Ectodermal cell (in vitro differentiated cells): ENCODE measurements around the gene TMEM132C.

Source experiments
- H3K27ac ChIP-seq: 2 replicates; pipeline ENCODE4 v1.7.0; 2013; ENCODE audit warnings: mild to moderate bottlenecking, low read depth, low read length; ENCODE audit not compliant: insufficient read depth, poor library complexity, severe bottlenecking
- H3K27me3 ChIP-seq: 2 replicates; pipeline ENCODE4 v1.7.0; 2013; ENCODE audit warnings: mild to moderate bottlenecking, low read length; ENCODE audit not compliant: insufficient read depth, control insufficient read depth, poor library complexity, severe bottlenecking
- H3K36me3 ChIP-seq: one replicate; pipeline ENCODE4 v1.7.0; 2013; ENCODE audit warnings: low read length; ENCODE audit not compliant: control insufficient read depth, insufficient read depth
- H3K4me1 ChIP-seq: one replicate; pipeline ENCODE4 v1.7.0; 2013; ENCODE audit warnings: low read length; ENCODE audit not compliant: control insufficient read depth, insufficient read depth
- H3K4me3 ChIP-seq: 2 replicates; pipeline ENCODE4 v1.7.0; 2013; ENCODE audit warnings: low read depth, low read length, control low read depth; ENCODE audit not compliant: insufficient read depth
- H3K9me3 ChIP-seq: 2 replicates; pipeline ENCODE4 v1.7.0; 2013; ENCODE audit warnings: mild to moderate bottlenecking, low read length, moderate library complexity; ENCODE audit not compliant: control insufficient read depth
- WGBS, 2 experiments: methylation state at CpG; one replicate each; pipeline ENCODE4 v1.1.7; 2013; ENCODE audit warnings: missing lambda C conversion rate in 2 of 2; 5-methylcytosine and 5-hydroxymethylcytosine counted together

TMEM132C gene

DNA sequence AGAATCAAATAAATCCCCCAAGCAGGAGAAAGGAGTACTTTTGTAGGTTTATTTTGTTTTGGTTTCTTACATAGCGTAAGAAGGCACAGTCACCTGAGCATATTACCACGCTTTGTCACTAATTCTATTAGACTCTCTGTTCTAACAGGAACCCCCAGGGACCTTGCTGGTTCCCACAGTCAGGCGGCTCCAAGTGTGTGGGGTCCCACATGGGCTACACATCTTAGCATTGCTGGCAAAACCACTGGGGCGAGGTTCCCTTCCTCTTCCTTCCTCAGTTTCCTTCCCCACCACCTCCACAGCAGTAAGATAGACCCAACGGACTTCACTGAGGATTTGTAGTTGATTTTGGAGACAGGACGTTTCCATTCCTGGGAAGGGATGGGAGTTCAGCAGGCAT, 49.1 kb downstream of the TMEM132C start:
- Histone ChIP-seq H3K27ac (no peak overlapping the region), H3K27me3 (no peaks in the 10 kb centered on the region), H3K36me3 (peaks cover under 1% of the 10 kb centered on the region), H3K4me1 (peaks cover 33% of the 10 kb centered on the region), H3K9me3 (no peaks in the 10 kb centered on the region), H3K4me3 (no peak overlapping the region)
- 90 to 92% methylated on average over 6 of the region's 6 CpGs for WGBS, 2 experiments

DNA sequence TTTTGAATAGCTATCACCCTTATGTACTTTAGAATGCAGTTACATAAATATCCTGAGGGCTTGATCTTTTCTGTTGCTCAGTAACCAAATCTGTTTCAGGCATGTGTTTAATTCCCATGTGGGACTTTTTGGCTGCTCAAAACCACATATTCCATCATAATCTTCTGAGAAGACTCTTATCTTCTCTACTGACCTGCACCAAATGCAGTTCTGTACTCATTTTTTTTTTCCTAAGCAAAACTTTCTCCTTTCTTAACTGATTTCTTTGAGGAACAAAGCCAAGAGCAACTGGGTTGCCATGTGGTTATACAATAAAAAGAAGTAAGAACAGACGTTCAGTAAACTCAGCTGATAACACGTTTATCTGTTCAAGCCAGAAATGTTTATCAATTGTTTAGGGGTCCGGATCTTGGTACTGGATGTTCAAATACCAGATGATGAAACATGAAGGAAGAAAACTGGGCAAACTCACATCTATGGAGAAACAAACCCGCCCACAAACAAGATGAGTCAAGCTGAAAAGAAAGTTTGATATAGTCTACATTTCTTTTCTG, 50.1 kb downstream of the TMEM132C start:
- Histone ChIP-seq H3K9me3 (no peaks in the 10 kb centered on the region), H3K36me3 (peaks cover 10% of the 10 kb centered on the region), H3K4me1 (peaks cover 33% of the 10 kb centered on the region), H3K27ac (no peak overlapping the region), H3K27me3 (no peaks in the 10 kb centered on the region), H3K4me3 (no peak overlapping the region)
- 96% methylated on average over 3 to 4 of the region's 4 CpGs for WGBS, 2 experiments

DNA sequence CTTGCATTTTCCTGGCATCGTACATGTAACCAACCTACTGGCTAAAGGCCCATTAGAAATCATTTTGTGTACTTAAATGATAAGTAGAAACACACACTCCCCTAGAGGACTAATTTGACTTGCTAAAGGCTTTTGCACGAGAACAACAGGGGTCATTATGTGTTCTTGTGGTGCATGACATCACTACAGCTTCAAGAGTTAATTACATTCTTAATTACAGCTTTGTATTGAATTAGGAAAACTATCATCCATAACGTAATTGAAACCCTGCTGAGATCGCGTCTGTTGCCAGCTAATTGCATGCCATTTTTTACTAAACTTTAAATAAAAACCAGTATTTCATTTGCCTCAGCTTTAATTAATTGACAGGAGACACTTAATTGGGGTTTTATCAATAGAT, 51.4 kb downstream of the TMEM132C start:
- H3K4me3 ChIP-seq, result no peak overlapping the region
- H3K36me3 ChIP-seq, result peaks cover 11% of the 10 kb centered on the region
- peaks cover 29% of the 10 kb centered on the region for H3K4me1 ChIP-seq
- H3K9me3 ChIP-seq, result no peaks in the 10 kb centered on the region
- whole genome bisulfite sequencing, 2 experiments, result 74 to 89% methylated on average over 3 to 5 of the region's 5 CpGs
- H3K27me3 ChIP-seq, result no peaks in the 10 kb centered on the region
- H3K27ac ChIP-seq, result no peak overlapping the region

DNA sequence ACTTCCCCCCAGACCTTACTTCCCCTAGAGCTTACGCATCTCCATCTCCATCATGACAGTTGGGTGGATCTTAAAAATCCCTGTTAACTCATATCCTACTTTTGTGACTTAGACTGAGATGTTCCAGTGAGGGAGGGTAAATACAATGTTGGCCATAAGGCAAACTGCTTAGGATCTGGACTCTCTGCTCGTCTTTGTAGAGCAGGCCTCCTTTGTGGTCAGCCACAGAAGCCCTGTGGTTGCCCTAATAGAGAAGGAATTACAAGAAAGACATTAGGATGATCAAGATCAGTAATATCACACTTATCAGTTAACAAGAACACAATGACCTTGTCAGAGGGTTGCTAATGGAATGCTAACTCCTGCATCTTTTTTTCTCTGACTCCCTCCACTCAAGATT, 52.0 kb downstream of the TMEM132C start:
- WGBS, 2 experiments, result 91 to 93% methylated on average over 2 of the region's 2 CpGs
- Histone ChIP-seq H3K27me3 (no peaks in the 10 kb centered on the region), H3K27ac (no peak overlapping the region), H3K36me3 (peaks cover 11% of the 10 kb centered on the region), H3K4me3 (no peak overlapping the region), H3K9me3 (no peaks in the 10 kb centered on the region), H3K4me1 (peaks cover 29% of the 10 kb centered on the region)

DNA sequence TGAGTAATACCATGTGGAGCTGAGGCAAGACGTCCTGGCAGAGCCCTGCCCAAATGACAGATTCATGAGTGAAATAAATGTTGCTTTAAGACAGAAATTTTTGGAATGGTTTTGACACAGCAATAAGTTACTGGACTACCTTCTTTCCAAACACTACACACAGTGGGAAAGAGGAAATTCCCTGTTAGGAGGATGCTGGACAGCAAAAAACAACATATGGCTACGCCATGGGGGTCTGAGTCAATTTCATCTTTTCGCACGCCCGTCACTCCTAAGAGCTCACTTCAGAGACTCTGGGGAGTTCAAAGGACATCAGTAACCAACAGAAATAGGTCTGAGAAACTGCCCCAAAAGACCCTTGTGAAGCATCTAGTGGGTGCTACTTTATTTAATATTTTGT, 55.4 kb downstream of the TMEM132C start:
- 95 to 99% methylated on average over 5 of the region's 5 CpGs for WGBS, 2 experiments

DNA sequence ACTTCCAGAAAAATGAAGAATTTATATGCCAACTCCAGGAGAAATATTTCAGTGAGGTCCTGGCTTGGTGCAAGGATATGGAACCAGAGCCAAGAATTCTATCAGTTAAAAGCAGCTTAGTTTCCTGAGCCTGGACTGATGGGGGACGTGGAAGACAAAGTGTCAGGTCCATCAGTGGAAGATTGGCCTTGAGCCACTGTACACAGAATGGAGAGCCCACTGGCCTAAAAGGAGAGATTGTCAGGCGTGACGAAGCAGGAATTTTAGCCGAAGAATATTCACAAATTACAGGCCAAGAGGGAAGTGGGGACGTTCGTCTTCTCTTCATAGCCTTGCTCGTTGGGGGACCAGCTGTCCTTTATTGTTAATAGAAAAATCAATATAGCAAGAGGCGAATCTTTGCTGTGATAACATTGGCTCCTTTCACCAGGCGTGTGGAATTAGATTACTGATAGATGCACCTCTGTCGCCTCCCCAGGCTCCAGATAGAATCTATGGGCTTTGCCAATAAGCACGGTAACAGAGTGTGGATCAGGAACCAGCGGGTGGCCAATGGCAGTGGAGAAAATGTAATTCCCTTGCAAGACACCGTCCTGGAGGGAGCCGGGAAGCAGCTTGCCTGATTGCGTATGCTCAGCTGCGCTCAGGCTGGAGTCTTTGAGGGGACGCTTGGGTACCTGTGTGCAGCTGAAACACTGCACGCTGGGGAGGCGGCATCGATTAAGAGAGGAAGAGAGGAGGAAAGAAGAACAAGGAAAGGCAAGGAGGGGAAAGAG, 56.4 kb downstream of the TMEM132C start:
- H3K9me3 ChIP-seq, result no peaks in the 10 kb centered on the region
- H3K27me3 ChIP-seq, result no peaks in the 10 kb centered on the region
- no peak overlapping the region for H3K4me3 ChIP-seq
- WGBS, 2 experiments, result 77 to 80% methylated on average over 20 of the region's 20 CpGs
- peaks cover 34% of the 10 kb centered on the region for H3K4me1 ChIP-seq
- peaks cover 11% of the 10 kb centered on the region for H3K36me3 ChIP-seq
- peak overlapping the region; percentile 2 for H3K27ac ChIP-seq

More for the DNA sequence above, 55.4 kb downstream of the TMEM132C start:
- Histone ChIP-seq H3K27me3 (no peaks in the 10 kb centered on the region), H3K4me3 (no peak overlapping the region), H3K9me3 (no peaks in the 10 kb centered on the region), H3K36me3 (peaks cover 11% of the 10 kb centered on the region), H3K27ac (no peak overlapping the region), H3K4me1 (peaks cover 32% of the 10 kb centered on the region)

DNA sequence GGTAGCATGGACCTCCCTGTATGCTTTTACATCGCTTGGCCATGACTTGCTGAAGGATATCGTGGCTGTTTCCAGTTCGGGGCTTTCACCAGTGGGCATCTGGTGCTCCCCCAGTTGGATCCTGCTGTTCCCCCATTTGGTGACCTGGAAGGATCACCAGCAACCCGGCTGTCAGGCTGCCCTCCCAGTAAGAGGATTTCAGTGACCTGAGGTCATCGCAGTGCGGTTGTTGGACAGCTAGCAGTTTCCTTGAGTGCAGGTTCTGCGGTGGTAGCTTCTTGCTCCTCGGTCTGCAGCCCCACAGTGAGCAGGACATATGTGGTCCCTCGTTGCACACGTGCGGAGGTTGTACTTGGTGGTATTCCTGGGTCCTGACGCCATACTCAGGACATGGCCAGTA, 58.7 kb downstream of the TMEM132C start:
- WGBS, 2 experiments, result 91 to 92% methylated on average over 12 of the region's 12 CpGs
- no peak overlapping the region for H3K27ac ChIP-seq
- H3K9me3 ChIP-seq, result no peaks in the 10 kb centered on the region
- no peaks in the 10 kb centered on the region for H3K27me3 ChIP-seq
- no peak overlapping the region for H3K4me3 ChIP-seq
- H3K36me3 ChIP-seq, result peaks cover 11% of the 10 kb centered on the region
- H3K4me1 ChIP-seq, result peaks cover 42% of the 10 kb centered on the region

DNA sequence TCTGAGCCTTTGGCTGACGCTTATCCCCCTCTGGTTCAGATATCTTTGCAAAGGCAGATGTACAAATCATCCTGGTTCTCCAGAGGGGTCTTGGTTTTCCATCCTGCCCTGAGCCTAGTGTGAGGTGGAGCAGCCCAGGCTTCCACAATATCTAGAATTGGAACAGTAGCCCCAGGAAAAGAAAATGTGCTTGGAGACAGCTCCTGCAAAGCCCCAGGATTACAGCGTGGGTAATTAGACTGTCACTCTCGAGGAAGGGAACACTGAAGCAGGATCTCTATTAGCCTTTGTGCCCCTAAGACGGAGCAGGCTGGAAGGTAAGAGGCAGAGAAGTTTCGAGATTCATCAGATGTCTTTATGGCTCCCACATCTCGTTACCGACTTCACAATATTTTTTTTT, 59.4 kb downstream of the TMEM132C start:
- WGBS, 2 experiments, result 72 to 74% methylated on average over 7 of the region's 7 CpGs
- H3K4me3 ChIP-seq, result no peak overlapping the region

DNA sequence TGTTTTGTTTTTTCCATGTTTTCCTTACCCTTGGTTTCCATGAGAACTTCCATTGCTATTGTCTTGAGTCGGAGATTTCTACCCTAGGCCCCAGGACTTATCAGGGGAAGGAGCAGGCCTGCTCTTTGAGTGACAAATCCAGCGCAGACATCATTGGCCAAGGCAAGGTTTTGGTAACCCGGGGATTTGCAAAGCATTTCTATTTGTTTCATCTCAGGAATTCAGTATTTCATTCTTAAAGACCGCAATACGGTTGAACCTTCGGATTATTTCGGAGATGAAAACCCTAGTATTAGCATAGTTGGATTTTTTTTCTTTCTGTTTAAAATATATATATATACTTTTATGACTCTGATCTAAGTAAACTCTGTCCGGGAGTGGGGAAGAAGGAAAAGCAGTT, 62.0 kb downstream of the TMEM132C start:
- H3K9me3 ChIP-seq, result no peaks in the 10 kb centered on the region
- H3K4me3 ChIP-seq, result no peak overlapping the region
- H3K4me1 ChIP-seq, result peaks cover 32% of the 10 kb centered on the region
- no peaks in the 10 kb centered on the region for H3K36me3 ChIP-seq
- no peaks in the 10 kb centered on the region for H3K27me3 ChIP-seq
- WGBS, 2 experiments, result 86 to 93% methylated on average over 6 of the region's 8 CpGs
- no peak overlapping the region for H3K27ac ChIP-seq

More for the DNA sequence above, 59.4 kb downstream of the TMEM132C start:
- Histone ChIP-seq H3K36me3 (peaks cover 7% of the 10 kb centered on the region), H3K27me3 (no peaks in the 10 kb centered on the region), H3K9me3 (no peaks in the 10 kb centered on the region), H3K27ac (no peak overlapping the region), H3K4me1 (peaks cover 42% of the 10 kb centered on the region)

DNA sequence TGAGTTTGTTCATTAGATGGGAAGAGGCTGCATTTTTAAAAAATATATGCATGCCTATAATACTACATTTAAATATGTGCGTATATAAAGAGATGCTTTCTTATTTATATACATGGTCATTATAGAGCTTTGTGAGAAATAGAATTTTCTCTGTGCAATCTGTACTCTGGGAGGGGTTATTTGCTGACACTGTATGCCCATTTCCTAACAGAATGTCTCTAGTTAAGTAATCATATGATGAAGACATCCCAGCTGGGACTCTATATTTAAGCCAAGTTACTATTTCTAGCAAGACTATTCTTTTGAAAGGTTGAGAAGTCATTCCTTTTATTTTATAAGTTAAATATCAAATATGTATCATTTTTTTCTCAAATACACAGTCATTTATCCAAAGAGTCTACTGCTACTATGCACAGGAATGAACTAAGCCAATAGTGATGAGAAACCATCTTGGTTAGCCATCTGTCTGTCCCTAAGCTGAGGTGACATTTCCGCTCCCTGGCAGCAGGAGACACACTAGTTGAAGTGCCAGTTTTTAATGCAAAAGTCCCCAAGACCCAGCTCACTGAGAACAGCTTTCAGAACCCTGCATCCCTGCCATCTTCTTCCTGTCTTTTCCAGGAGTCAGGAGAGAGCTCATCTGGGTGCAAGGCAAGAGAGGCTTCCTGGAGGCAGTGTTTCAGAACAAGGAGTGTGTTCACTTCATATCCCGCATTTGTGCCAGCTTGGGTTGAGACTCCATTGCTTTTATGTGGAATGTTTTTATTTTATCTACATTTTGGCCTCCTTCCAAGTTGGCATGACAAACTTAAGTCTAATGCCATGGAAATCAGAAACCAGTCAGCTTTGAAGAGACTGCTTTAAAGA, 69.5 kb downstream of the TMEM132C start:
- Histone ChIP-seq H3K4me3 (no peak overlapping the region), H3K36me3 (no peaks in the 10 kb centered on the region), H3K27me3 (no peaks in the 10 kb centered on the region), H3K4me1 (peaks cover 39% of the 10 kb centered on the region), H3K27ac (peak overlapping the region; percentile 87), H3K9me3 (no peaks in the 10 kb centered on the region)
- 85 to 92% methylated on average over 1 to 2 of the region's 3 CpGs for WGBS, 2 experiments
